IMR-90 (cell line): ENCODE data around the gene CHGA. TPM values are rescaled to one million over a fixed set of nuclear protein-coding genes. Genes with fewer than 3 reads are reported as not detected.
A peak's percentile ranks its signal among the peaks of the same experiment; 100 is the strongest.

ENCODE experiments used
- ATAC-seq: fragments of 200-7000 bp; cut with Tn5 transposase; 2 replicates; pipeline ENCODE4 v1.9.1; 2020; ENCODE audit warnings: low read depth, mild to moderate bottlenecking, moderate library complexity
- BruUV-seq: library from RNA; stranded (reverse); fragments of 400-500 nt; replicated peaks from 2 replicates; lab custom pipeline; 2021; lab: Mats Ljungman, UMichigan
- CTCF ChIA-PET: fragments of 300-600 bp; formaldehyde crosslinking; extraction: SDS; loops from one replicate; lab custom pipeline; 2021; ENCODE audit warnings: antibody characterized with exemption; lab: Yijun Ruan, JAX
- POLR2A ChIA-PET: fragments of 300-600 bp; sonication (Branson Sonifier 250); formaldehyde crosslinking; loops from one replicate; lab custom pipeline; 2022; ENCODE audit warnings: antibody characterized with exemption; ENCODE audit not compliant: unreplicated experiment; lab: Charles Lee
- DNase-seq: peaks from one replicate; pipeline ENCODE4 v3.0.0; 2013
- H2AFZ ChIP-seq: replicated peaks from 2 replicates; pipeline ENCODE3; 2013; ENCODE audit warnings: low read length, mild to moderate bottlenecking; ENCODE audit not compliant: poor library complexity
- H2AK5ac ChIP-seq: 2 replicates; pipeline ENCODE4 v1.6.1; 2013; ENCODE audit warnings: low read depth, low read length, inconsistent platforms
- H2AK9ac ChIP-seq: replicated peaks from 2 replicates; pipeline ENCODE3; 2013; ENCODE audit warnings: mild to moderate bottlenecking, low read depth, low read length, moderate library complexity; ENCODE audit not compliant: poor library complexity
- H2BK120ac ChIP-seq: 2 replicates; pipeline ENCODE4 v1.6.1; 2013; ENCODE audit warnings: low read depth, low read length, inconsistent platforms
- H2BK15ac ChIP-seq: 3 replicates; pipeline ENCODE4 v1.6.1; 2013; ENCODE audit warnings: low read depth, low read length, inconsistent platforms
- H2BK20ac ChIP-seq: 2 replicates; pipeline ENCODE4 v1.6.1; 2013; ENCODE audit warnings: low read depth, mild to moderate bottlenecking, inconsistent platforms, low read length, moderate library complexity
- H2BK5ac ChIP-seq: 2 replicates; pipeline ENCODE4 v1.6.1; 2013; ENCODE audit warnings: mild to moderate bottlenecking, low read depth, low read length, inconsistent platforms; ENCODE audit not compliant: poor library complexity, severe bottlenecking
- H3K14ac ChIP-seq: replicated peaks from 2 replicates; pipeline ENCODE4 v1.6.1; 2013; ENCODE audit warnings: low read depth, low read length, inconsistent platforms
- H3K18ac ChIP-seq: 2 replicates; pipeline ENCODE4 v1.6.1; 2013; ENCODE audit warnings: low read depth, low read length, control low read depth
- H3K23ac ChIP-seq: 2 replicates; pipeline ENCODE4 v1.6.1; 2013; ENCODE audit warnings: low read depth, low read length, inconsistent platforms
- H3K27ac ChIP-seq: 2 replicates; pipeline ENCODE4 v1.5.1; 2013; ENCODE audit warnings: mild to moderate bottlenecking, control low read depth, low read length; ENCODE audit not compliant: insufficient read depth
- H3K27me3 ChIP-seq: 2 replicates; pipeline ENCODE4 v1.6.1; 2013; ENCODE audit warnings: low read length; ENCODE audit not compliant: control insufficient read depth, insufficient read depth
- H3K36me3 ChIP-seq: 2 replicates; pipeline ENCODE4 v1.6.1; 2013; ENCODE audit warnings: low read length, mixed read lengths; ENCODE audit not compliant: control insufficient read depth, insufficient read depth
- H3K4ac ChIP-seq: 2 replicates; pipeline ENCODE4 v1.6.1; 2013; ENCODE audit warnings: low read depth, low read length, inconsistent platforms
- H3K4me1 ChIP-seq: 2 replicates; pipeline ENCODE4 v1.6.1; 2013; ENCODE audit warnings: low read length, mixed read lengths; ENCODE audit not compliant: control insufficient read depth, insufficient read depth
- H3K4me2 ChIP-seq: 2 replicates; pipeline ENCODE4 v1.6.1; 2013; ENCODE audit warnings: low read depth, mild to moderate bottlenecking, control low read depth, low read length, moderate library complexity
- H3K4me3 ChIP-seq: 2 replicates; pipeline ENCODE4 v1.5.1; 2013; ENCODE audit warnings: low read depth, mild to moderate bottlenecking, control low read depth, low read length, moderate library complexity; ENCODE audit not compliant: insufficient read depth
- H3K56ac ChIP-seq: 2 replicates; pipeline ENCODE4 v1.6.1; 2013; ENCODE audit warnings: low read length, inconsistent platforms; ENCODE audit not compliant: insufficient read depth; ENCODE audit errors: extremely low read depth
- H3K79me1 ChIP-seq, 2 experiments: 2 replicates each; pipeline ENCODE4 v1.6.1; 2013; ENCODE audit warnings: low read length in 2 of 2, inconsistent platforms in 1 of 2, low read depth in 1 of 2
- H3K9ac ChIP-seq: 2 replicates; pipeline ENCODE4 v1.6.1; 2013; ENCODE audit warnings: low read depth, low read length, control low read depth
- H3K9me1 ChIP-seq: 2 replicates; pipeline ENCODE4 v1.6.1; 2013; ENCODE audit warnings: low read length, inconsistent platforms; ENCODE audit not compliant: insufficient read depth
- H3K9me3 ChIP-seq: 2 replicates; pipeline ENCODE4 v1.6.1; 2013; ENCODE audit warnings: low read length; ENCODE audit not compliant: control insufficient read depth, insufficient read depth
- H4K20me1 ChIP-seq: 2 replicates; pipeline ENCODE4 v1.6.1; 2013; ENCODE audit warnings: low read length, inconsistent platforms; ENCODE audit not compliant: insufficient read depth
- H4K5ac ChIP-seq: 2 replicates; pipeline ENCODE4 v1.6.1; 2013; ENCODE audit warnings: mild to moderate bottlenecking, low read depth, low read length, control low read depth
- H4K8ac ChIP-seq, 2 experiments: 2 replicates each; pipeline ENCODE4 v1.6.1; 2013; ENCODE audit warnings: low read depth in 2 of 2, low read length in 2 of 2, control low read depth in 1 of 2, inconsistent platforms in 1 of 2
- H4K91ac ChIP-seq: 2 replicates; pipeline ENCODE4 v1.6.1; 2013; ENCODE audit warnings: low read depth, low read length, inconsistent platforms; ENCODE audit not compliant: insufficient read depth
- CEBPB ChIP-seq: IDR thresholded peaks from 2 replicates; pipeline ENCODE4 v1.6.1; 2012; ENCODE audit warnings: low read depth, low read length, improper control_type of control experiment
- CHD1 ChIP-seq: IDR thresholded peaks from 2 replicates; pipeline ENCODE4 v1.6.1; 2012; ENCODE audit warnings: low read depth, low read length, improper control_type of control experiment
- ELK1 ChIP-seq: fragments of 150-350 bp; IDR thresholded peaks from 2 replicates; pipeline ENCODE4 v1.6.1; 2016; ENCODE audit warnings: low read depth, mild to moderate bottlenecking, low read length, moderate library complexity, borderline replicate concordance
- FOS ChIP-seq: fragments of 150-350 bp; IDR thresholded peaks from 2 replicates; pipeline ENCODE4 v1.6.1; 2016; ENCODE audit warnings: low read depth, low read length
- MXI1 ChIP-seq: IDR thresholded peaks from 2 replicates; pipeline ENCODE4 v1.6.1; 2012; ENCODE audit warnings: low read depth, mild to moderate bottlenecking, low read length, moderate library complexity, borderline replicate concordance
- NFE2L2 ChIP-seq: fragments of 150-350 bp; IDR thresholded peaks from 2 replicates; pipeline ENCODE4 v1.6.1; 2016; ENCODE audit warnings: low read depth, mild to moderate bottlenecking, low read length
- POLR2A ChIP-seq: IDR thresholded peaks from 2 replicates; pipeline ENCODE4 v1.6.1; 2012; ENCODE audit warnings: mild to moderate bottlenecking, low read depth, low read length
- RAD21 ChIP-seq: IDR thresholded peaks from 2 replicates; pipeline ENCODE4 v1.6.1; 2012; ENCODE audit warnings: low read length, improper control_type of control experiment
- RFX5 ChIP-seq: IDR thresholded peaks from 2 replicates; pipeline ENCODE4 v1.8.0; 2012; ENCODE audit warnings: low read depth, mild to moderate bottlenecking, low read length, moderate library complexity
- SMC3 ChIP-seq: fragments of 150-350 bp; IDR thresholded peaks from 2 replicates; pipeline ENCODE4 v1.6.1; 2016; ENCODE audit warnings: low read depth, mild to moderate bottlenecking, antibody characterized with exemption, low read length, moderate library complexity
- USF2 ChIP-seq: fragments of 150-350 bp; IDR thresholded peaks from 2 replicates; pipeline ENCODE4 v1.6.1; 2017; ENCODE audit warnings: mild to moderate bottlenecking, antibody characterized with exemption, low read length, low read depth
- WGBS, 2 experiments: methylation state at CpG; one replicate each; pipeline versions ENCODE4 v1.1.5 to v1.1.7; 2013; ENCODE audit warnings: missing lambda C conversion rate in 2 of 2; ENCODE audit not compliant: insufficient read length in 1 of 2; ENCODE audit errors: extremely low coverage in 2 of 2; 5-methylcytosine and 5-hydroxymethylcytosine counted together
- dilution Hi-C: fragments of 300-500 bp; cut with HindIII; formaldehyde crosslinking; loops from one replicate; pipeline ENCODE4 v1.14.3; 2018; ENCODE audit warnings: low sequenced_read_pairs; ENCODE audit not compliant: unreplicated experiment
- in situ Hi-C: fragments of 300-500 bp; cut with MboI; formaldehyde crosslinking; loops from 3 replicates; pipeline ENCODE4 v1.14.3; 2019; ENCODE audit warnings: low sequenced_read_pairs, inconsistent platforms, mixed read lengths
- intact Hi-C: fragments of 100-400 bp; cut with micrococcal nuclease; formaldehyde crosslinking; loops from 2 replicates; pipeline ENCODE4 v1.10.0; 2022
- polyA plus RNA-seq, 3 experiments: library from polyadenylated mRNA; depleted of rRNA; stranded (reverse); fragments of >200 nt; gene quantifications; 2 replicates each; pipeline ENCODE4 v1.2.3, GENCODE V29; 2012; ENCODE audit warnings: low replicate concordance in 1 of 3
- total RNA-seq: library from RNA; depleted of rRNA; stranded (reverse); fragments of >200 nt; gene quantifications from 2 replicates; pipeline ENCODE4 v1.2.3, GENCODE V29; 2012

Gene CHGA
- total and polyA plus RNA-seq, 2 of the 4 experiments (the other 2 are of a cell fraction): not detected

- in situ Hi-C loops (no loop called here), dilution Hi-C loops (no loop called here), intact Hi-C loops (no loop called here)
- no peak overlapping the region for H3K14ac ChIP-seq
- no peaks in the 10 kb centered on the region; the same call in 1 of the 2 replicates for H4K20me1 ChIP-seq
- 0 out of 2 replicates have a peak, but pooled peaks cover 1% of the 10 kb centered on the region for H3K4me1 ChIP-seq
- ChIA-PET CTCF (no interaction called here), POLR2A (no interaction called here)
- no peak overlapping the region for H3K18ac ChIP-seq
- H3K9me1 ChIP-seq: peaks cover 7% of the 10 kb centered on the region; the same call in 1 of the 2 replicates
- H3K4me2 ChIP-seq: no peak overlapping the region
- no peak overlapping the region for H3K56ac ChIP-seq
- no TSS peak for BruUV-seq
- ATAC-seq (no peak), DNase-seq (no peak)
- no peaks in the 10 kb centered on the region for H3K9me3 ChIP-seq
- no peak overlapping the region for H2BK20ac ChIP-seq
- WGBS, 2 experiments: 91% methylated on average over 7 of the region's 11 CpGs; no CpG with 5 or more reads in 1 of the 2 experiments
- H2BK120ac ChIP-seq: no peak overlapping the region
- no peak for TF ChIP-seq NFE2L2
- TF ChIP-seq CEBPB: no peak
- no peak for TF ChIP-seq RAD21
- TF ChIP-seq RFX5: no peak
- no peak for TF ChIP-seq ELK1
- TF ChIP-seq POLR2A: no peak
- no peak for TF ChIP-seq FOS
- TF ChIP-seq USF2: no peak
- TF ChIP-seq MXI1: no peak
- TF ChIP-seq SMC3: no peak
- TF ChIP-seq CHD1: no peak
- H3K4me3 ChIP-seq: no peak overlapping the region
- no peak overlapping the region for H2AK5ac ChIP-seq
- H3K4ac ChIP-seq: no peak overlapping the region
- no peak overlapping the region for H3K23ac ChIP-seq
- no peaks in the 10 kb centered on the region for H3K27me3 ChIP-seq
- no peak overlapping the region for H4K5ac ChIP-seq
- no peaks in the 10 kb centered on the region for H3K79me1 ChIP-seq
- H4K8ac ChIP-seq: no peak overlapping the region
- peak overlapping the region; percentile 76 for H2AK9ac ChIP-seq
- H3K27ac ChIP-seq: no peak overlapping the region
- H3K9ac ChIP-seq: no peak overlapping the region
- H2AFZ ChIP-seq: no peak overlapping the region
- no peaks in the 10 kb centered on the region for H3K36me3 ChIP-seq
- no peak overlapping the region for H2BK5ac ChIP-seq
- no peak overlapping the region for H4K91ac ChIP-seq
- H2BK15ac ChIP-seq: no peak overlapping the region
These were observed 34.0 kb downstream of the CHGA start for GRCh38 chr14:92956961-92957360.
